ENCODE measurements around the gene CCDC86.

CCDC86 gene

DNA sequence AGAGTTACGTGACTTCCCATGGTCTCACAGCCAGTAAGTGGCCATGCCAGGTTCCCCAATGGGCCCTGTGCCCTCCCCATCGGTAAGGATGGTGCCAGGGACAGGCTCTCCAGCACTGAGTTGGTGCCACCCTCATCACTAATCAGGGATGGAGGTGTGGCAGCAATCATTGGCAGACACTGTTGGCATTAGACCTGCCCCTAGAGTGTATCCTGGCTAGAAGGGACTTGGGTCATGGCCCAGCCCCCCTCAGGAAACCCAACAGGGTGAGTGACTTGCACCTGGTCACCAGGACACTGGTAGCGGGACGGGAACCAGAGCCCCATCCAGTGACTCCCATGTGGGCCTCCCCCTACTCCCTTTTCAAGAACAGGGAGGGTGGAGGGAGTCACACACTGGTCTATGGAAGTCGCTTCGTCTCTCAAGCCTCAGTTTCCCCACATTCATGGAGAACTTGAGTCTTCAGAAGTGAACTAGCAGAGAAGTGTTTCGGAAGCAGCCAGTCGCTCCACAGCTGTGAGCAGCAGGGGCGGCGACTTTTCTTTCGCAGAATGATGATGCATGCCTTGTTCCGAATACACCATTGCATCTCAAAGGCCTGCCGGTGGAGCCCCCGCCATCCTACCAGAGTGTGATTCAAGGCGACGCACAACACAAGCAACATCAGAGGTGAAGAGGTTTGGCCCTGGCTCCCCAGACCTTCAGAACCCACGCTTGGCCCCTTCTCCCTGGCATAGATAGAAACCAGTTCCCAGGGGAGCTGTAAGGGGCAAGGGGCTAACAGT, 43.9 kb upstream of the CCDC86 start:
- ATAC-seq (ENCODE audit: insufficient read depth, low read depth): no peak
- Histone ChIP-seq H3K9ac (ENCODE audit: low read depth, low read length) (no peak overlapping the region), H3K36me3 (ENCODE audit: insufficient read depth, low read length) (no peaks in the 10 kb centered on the region), H2AFZ (ENCODE audit: low read depth, low read length) (no peak overlapping the region), H3K27me3 (ENCODE audit: insufficient read depth, low read length, poor library complexity) (no peaks in the 10 kb centered on the region), H3K4me1 (ENCODE audit: insufficient read depth, low read length) (no peaks in the 10 kb centered on the region), H4K20me1 (ENCODE audit: insufficient read depth, low read length) (no peaks in the 10 kb centered on the region), H3K4me3 (ENCODE audit: low read depth in 1 of 2, low read length in 2 of 2) (no peak overlapping the region), H3K79me2 (ENCODE audit: insufficient read depth, low read length) (no peaks in the 10 kb centered on the region), H3K9me3 (ENCODE audit: insufficient read depth, low read length, severe bottlenecking) (peaks cover 2% of the 10 kb centered on the region), H3K4me2 (ENCODE audit: insufficient read depth, low read length) (no peak overlapping the region), H3K27ac (ENCODE audit: low read length) (no peak overlapping the region)
- no peak for TF ChIP-seq EZH2 (IDR thresholded peaks at IDR 0.05; ENCODE audit: borderline replicate concordance, low read depth, low read length, severe bottlenecking)
- TF ChIP-seq, protein P1, sequence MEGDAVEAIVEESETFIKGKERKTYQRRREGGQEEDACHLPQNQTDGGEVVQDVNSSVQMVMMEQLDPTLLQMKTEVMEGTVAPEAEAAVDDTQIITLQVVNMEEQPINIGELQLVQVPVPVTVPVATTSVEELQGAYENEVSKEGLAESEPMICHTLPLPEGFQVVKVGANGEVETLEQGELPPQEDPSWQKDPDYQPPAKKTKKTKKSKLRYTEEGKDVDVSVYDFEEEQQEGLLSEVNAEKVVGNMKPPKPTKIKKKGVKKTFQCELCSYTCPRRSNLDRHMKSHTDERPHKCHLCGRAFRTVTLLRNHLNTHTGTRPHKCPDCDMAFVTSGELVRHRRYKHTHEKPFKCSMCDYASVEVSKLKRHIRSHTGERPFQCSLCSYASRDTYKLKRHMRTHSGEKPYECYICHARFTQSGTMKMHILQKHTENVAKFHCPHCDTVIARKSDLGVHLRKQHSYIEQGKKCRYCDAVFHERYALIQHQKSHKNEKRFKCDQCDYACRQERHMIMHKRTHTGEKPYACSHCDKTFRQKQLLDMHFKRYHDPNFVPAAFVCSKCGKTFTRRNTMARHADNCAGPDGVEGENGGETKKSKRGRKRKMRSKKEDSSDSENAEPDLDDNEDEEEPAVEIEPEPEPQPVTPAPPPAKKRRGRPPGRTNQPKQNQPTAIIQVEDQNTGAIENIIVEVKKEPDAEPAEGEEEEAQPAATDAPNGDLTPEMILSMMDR (IDR thresholded peaks at IDR 0.05; ENCODE audit: borderline replicate concordance, extremely low read depth, low read length, poor library complexity, severe bottlenecking): no peak
- DNase-seq: no peak

DNA sequence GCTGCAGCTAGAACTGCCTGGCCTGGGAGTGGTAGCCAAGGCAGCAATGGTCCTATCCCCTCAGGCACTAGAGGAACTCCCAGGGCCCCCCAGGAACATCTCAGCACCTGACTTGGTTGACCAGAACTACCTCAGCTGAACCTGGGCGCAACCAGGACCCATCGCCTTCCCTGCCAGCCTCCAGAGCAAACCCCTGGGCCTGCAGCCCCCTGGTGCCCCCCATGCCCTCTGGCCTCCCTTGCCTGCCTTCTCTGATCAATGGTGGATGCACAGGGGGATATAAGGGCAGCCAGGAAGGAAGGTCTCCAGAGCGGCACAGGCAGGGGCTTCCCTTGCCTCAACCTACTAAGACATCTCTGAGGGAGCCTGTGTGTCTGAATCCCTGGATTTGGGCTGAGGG, 43.3 kb upstream of the CCDC86 start:
- no peak for TF ChIP-seq EZH2 (IDR thresholded peaks at IDR 0.05; ENCODE audit: borderline replicate concordance, low read depth, low read length, severe bottlenecking)
- TF ChIP-seq, protein P1 (IDR thresholded peaks at IDR 0.05; ENCODE audit: borderline replicate concordance, extremely low read depth, low read length, poor library complexity, severe bottlenecking): no peak
- Histone ChIP-seq H3K27ac (ENCODE audit: low read length) (no peak overlapping the region), H3K9ac (ENCODE audit: low read depth, low read length) (no peak overlapping the region), H3K9me3 (ENCODE audit: insufficient read depth, low read length, severe bottlenecking) (no peaks in the 10 kb centered on the region), H3K79me2 (ENCODE audit: insufficient read depth, low read length) (no peaks in the 10 kb centered on the region), H3K4me3 (ENCODE audit: low read depth in 1 of 2, low read length in 2 of 2) (no peak overlapping the region), H4K20me1 (ENCODE audit: insufficient read depth, low read length) (no peaks in the 10 kb centered on the region), H3K27me3 (ENCODE audit: insufficient read depth, low read length, poor library complexity) (no peaks in the 10 kb centered on the region), H2AFZ (ENCODE audit: low read depth, low read length) (no peak overlapping the region), H3K4me2 (ENCODE audit: insufficient read depth, low read length) (no peak overlapping the region), H3K36me3 (ENCODE audit: insufficient read depth, low read length) (no peaks in the 10 kb centered on the region), H3K4me1 (ENCODE audit: insufficient read depth, low read length) (no peaks in the 10 kb centered on the region)
- DNase-seq (no peak), ATAC-seq (ENCODE audit: insufficient read depth, low read depth) (no peak)

DNA sequence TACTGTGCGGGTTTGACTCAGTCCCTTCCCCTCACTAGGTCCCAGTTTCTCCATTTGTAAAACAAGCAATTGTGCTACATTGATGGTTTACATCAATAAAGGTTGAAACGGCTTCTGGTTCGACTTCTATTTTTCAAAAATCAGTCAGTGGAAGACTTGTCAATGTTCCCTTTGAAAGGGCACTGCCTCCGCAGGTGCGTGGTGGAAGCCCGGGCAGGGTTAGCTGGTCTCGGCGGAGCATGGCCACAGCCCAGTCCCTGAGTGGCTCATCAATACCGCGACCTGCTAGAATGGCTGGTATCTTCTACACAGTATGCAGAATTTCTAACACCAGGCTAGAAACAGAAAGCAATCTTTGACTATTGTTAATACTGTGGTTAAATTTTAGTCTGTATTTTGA, 40.7 kb upstream of the CCDC86 start:
- DNase-seq: no peak
- Histone ChIP-seq H3K4me2 (ENCODE audit: insufficient read depth, low read length) (no peak overlapping the region), H3K27ac (ENCODE audit: low read length) (no peak overlapping the region)

More for the DNA sequence above, 40.7 kb upstream of the CCDC86 start:
- Histone ChIP-seq H3K4me3 (ENCODE audit: low read depth in 1 of 2, low read length in 2 of 2) (no peak overlapping the region), H2AFZ (ENCODE audit: low read depth, low read length) (no peak overlapping the region), H4K20me1 (ENCODE audit: insufficient read depth, low read length) (no peaks in the 10 kb centered on the region), H3K9me3 (ENCODE audit: insufficient read depth, low read length, severe bottlenecking) (no peaks in the 10 kb centered on the region), H3K27me3 (ENCODE audit: insufficient read depth, low read length, poor library complexity) (no peaks in the 10 kb centered on the region), H3K79me2 (ENCODE audit: insufficient read depth, low read length) (no peaks in the 10 kb centered on the region), H3K36me3 (ENCODE audit: insufficient read depth, low read length) (no peaks in the 10 kb centered on the region), H3K4me1 (ENCODE audit: insufficient read depth, low read length) (no peaks in the 10 kb centered on the region), H3K9ac (ENCODE audit: low read depth, low read length) (no peak overlapping the region)
- no peak for ATAC-seq (ENCODE audit: insufficient read depth, low read depth)
- TF ChIP-seq EZH2 (IDR thresholded peaks at IDR 0.05; ENCODE audit: borderline replicate concordance, low read depth, low read length, severe bottlenecking): no peak
- TF ChIP-seq, protein P1 (IDR thresholded peaks at IDR 0.05; ENCODE audit: borderline replicate concordance, extremely low read depth, low read length, poor library complexity, severe bottlenecking): no peak
